A673 (cell line): Measurements from ENCODE around the gene GABRR2. TPM values are rescaled to one million over a fixed set of nuclear protein-coding genes. Genes with fewer than 3 reads are reported as not detected.

Experiments used
- BruUV-seq: library from RNA; stranded (reverse); fragments of 400-500 nt; replicated peaks from 2 replicates; lab custom pipeline; 2021; lab: Mats Ljungman, UMichigan
- CTCF ChIA-PET: fragments of 300-600 bp; sonication (Branson Sonifier 250); formaldehyde crosslinking; loops from one replicate; lab custom pipeline; 2022; ENCODE audit warnings: antibody characterized with exemption; lab: Charles Lee
- POLR2A ChIA-PET: fragments of 300-600 bp; sonication (Branson Sonifier 250); formaldehyde crosslinking; loops from one replicate; lab custom pipeline; 2022; ENCODE audit warnings: antibody characterized with exemption; ENCODE audit not compliant: low non-redundant PET; lab: Charles Lee
- DNase-seq: peaks from one replicate; pipeline ENCODE4 v3.0.0-alpha.2; 2015; ENCODE audit warnings: low spot score
- H3K27ac ChIP-seq: fragments of 200-600 bp; sonication (generic); 2 replicates; pipeline ENCODE4 v1.5.1; 2016; ENCODE audit warnings: mixed run types, low read depth, mild to moderate bottlenecking, mixed read lengths, antibody characterized with exemption, low read length; ENCODE audit not compliant: poor library complexity, severe bottlenecking
- H3K27me3 ChIP-seq: fragments of 200-600 bp; sonication (generic); replicated peaks from 2 replicates; pipeline ENCODE4 v1.6.1; 2017; ENCODE audit warnings: mixed run types, low read depth, mild to moderate bottlenecking, mixed read lengths, antibody characterized with exemption, low read length; ENCODE audit not compliant: insufficient read depth, poor library complexity
- H3K36me3 ChIP-seq: fragments of 200-600 bp; sonication (generic); 2 replicates; pipeline ENCODE4 v1.6.1; 2016; ENCODE audit warnings: mixed run types, mild to moderate bottlenecking, mixed read lengths, antibody characterized with exemption, low read length; ENCODE audit not compliant: insufficient read depth, poor library complexity, severe bottlenecking
- H3K4me1 ChIP-seq: fragments of 200-600 bp; sonication (generic); 2 replicates; pipeline ENCODE4 v1.6.1; 2017; ENCODE audit warnings: mixed run types, mild to moderate bottlenecking, mixed read lengths, antibody characterized with exemption, low read length; ENCODE audit not compliant: insufficient read depth, poor library complexity, severe bottlenecking
- H3K4me3 ChIP-seq: fragments of 200-600 bp; sonication (generic); 2 replicates; pipeline ENCODE4 v1.5.1; 2016; ENCODE audit warnings: low read depth, mixed run types, mild to moderate bottlenecking, mixed read lengths, low read length; ENCODE audit not compliant: poor library complexity, severe bottlenecking
- H3K9me3 ChIP-seq: fragments of 200-600 bp; sonication (generic); 2 replicates; pipeline ENCODE4 v1.6.1; 2016; ENCODE audit warnings: mixed run types, low read depth, mild to moderate bottlenecking, mixed read lengths, antibody characterized with exemption, low read length; ENCODE audit not compliant: poor library complexity, severe bottlenecking
- CTCF ChIP-seq: fragments of 300-800, 200-600 bp; sonication (generic); conservative IDR thresholded peaks from 2 replicates; pipeline ENCODE4 v1.5.1; 2017; ENCODE audit warnings: low read depth, mild to moderate bottlenecking, antibody characterized with exemption, low read length, moderate library complexity, mixed read lengths
- EZH2 ChIP-seq: fragments of 200-600 bp; sonication (generic); IDR thresholded peaks from 2 replicates; pipeline ENCODE4 v1.6.1; 2017; ENCODE audit warnings: borderline replicate concordance, low read depth, mild to moderate bottlenecking, mixed read lengths, antibody characterized with exemption, low read length; ENCODE audit not compliant: poor library complexity, severe bottlenecking
- intact Hi-C: fragments of 100-400 bp; cut with micrococcal nuclease; formaldehyde crosslinking; loops from one replicate; pipeline ENCODE4 v1.10.0; 2022; ENCODE audit not compliant: unreplicated experiment
- total RNA-seq: library from RNA; stranded (reverse); gene quantifications from 2 replicates; pipeline ENCODE4 v1.2.3, GENCODE V29; 2021

Gene GABRR2
- total RNA-seq, 1 experiment from 2014 or later, result 0.67 TPM

GRCh38 chr6:89221971-89222711, 93.0 kb downstream of the GABRR2 start:
- TF ChIP-seq EZH2 (no peak), CTCF (no peak)
- H3K27me3 ChIP-seq, result no peaks in the 10 kb centered on the region
- peak; percentile 33 for DNase-seq
- ChIA-PET POLR2A (interaction anchor here (0.6 kb wide), 1 partner anchor 1900 kb away, joined by 3 read pairs; no protein-coding TSS in a partner anchor), CTCF (no interaction called here)
- H3K9me3 ChIP-seq, result no peaks in the 10 kb centered on the region
- no peaks in the 10 kb centered on the region for H3K36me3 ChIP-seq
- intact Hi-C loops, result no loop called here
- no peak overlapping the region for H3K4me3 ChIP-seq
- no peak overlapping the region for H3K27ac ChIP-seq
- BruUV-seq, result no TSS peak
- no peaks in the 10 kb centered on the region for H3K4me1 ChIP-seq

GRCh38 chr6:89221129-89221528, 94.0 kb downstream of the GABRR2 start:
- H3K27ac ChIP-seq, result no peak overlapping the region
- POLR2A ChIA-PET, result no interaction called here

GRCh38 chr6:89217299-89217910, 97.7 kb downstream of the GABRR2 start, which contains the start of gene GABRR1:
GABRR1 (minus strand) TSS chr6:89217358; CDS start chr6:89217322, 36 bp downstream.
- Histone ChIP-seq H3K27me3 (no peaks in the 10 kb centered on the region), H3K4me3 (no peak within 1 kb of the TSS), H3K9me3 (no peaks in the 10 kb centered on the region), H3K4me1 (no peaks in the 10 kb centered on the region), H3K27ac (no peak within 1 kb of the TSS), H3K36me3 (no peaks in the 10 kb centered on the region)
- no TSS peak for BruUV-seq
- intact Hi-C loops, result no loop called here
- TF ChIP-seq CTCF (no peak), EZH2 (no peak)
- DNase-seq, result no peak
- CTCF ChIA-PET, result no interaction called here
- POLR2A ChIA-PET, result no interaction called here

More at GRCh38 chr6:89221129-89221528, 94.0 kb downstream of the GABRR2 start:
- Histone ChIP-seq H3K4me1 (no peaks in the 10 kb centered on the region), H3K27me3 (no peaks in the 10 kb centered on the region), H3K9me3 (no peaks in the 10 kb centered on the region), H3K36me3 (no peaks in the 10 kb centered on the region), H3K4me3 (no peak overlapping the region)
- intact Hi-C loops, result no loop called here
- CTCF ChIA-PET, result no interaction called here
- no TSS peak for BruUV-seq
- TF ChIP-seq EZH2 (no peak), CTCF (no peak)
- no peak for DNase-seq
